Measurements from ENCODE around the gene STRA6.
"Not testable (repeated sequence)": the region's sequence is repeated elsewhere in the genome, so short reads cannot be mapped to it uniquely, and the experiment has no call there.

Gene STRA6

DNA sequence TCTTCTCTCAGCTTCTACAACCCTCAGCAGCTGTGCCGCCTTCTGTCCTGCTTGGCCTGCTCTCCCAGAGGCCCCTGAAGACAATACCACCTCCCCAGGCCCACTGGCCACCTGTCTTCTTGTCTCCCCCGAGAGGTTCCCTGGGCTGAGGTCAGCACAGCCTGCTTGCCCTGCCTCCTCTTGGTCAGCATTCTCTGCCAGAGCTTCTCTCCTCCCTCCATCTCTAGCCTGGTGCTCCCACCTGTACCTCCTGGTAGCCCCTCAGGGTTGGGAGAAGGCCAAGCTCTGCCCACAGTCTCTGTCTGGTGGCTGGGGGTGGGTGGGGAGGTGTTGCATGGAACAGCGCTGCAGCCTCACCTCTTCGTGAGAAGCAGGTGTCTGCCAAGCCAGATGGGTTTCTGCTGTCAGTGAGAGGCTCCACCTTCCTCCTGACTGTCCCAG is 34.7 kb downstream of the STRA6 start:
- DNase-seq (ENCODE audit: low spot score), result no peak
- no peak for FAIRE-seq

GRCh38 chr15:74165461-74165860 is 37.1 kb downstream of the STRA6 start:
- no peak for DNase-seq (ENCODE audit: low spot score)
- FAIRE-seq, result no peak

DNA sequence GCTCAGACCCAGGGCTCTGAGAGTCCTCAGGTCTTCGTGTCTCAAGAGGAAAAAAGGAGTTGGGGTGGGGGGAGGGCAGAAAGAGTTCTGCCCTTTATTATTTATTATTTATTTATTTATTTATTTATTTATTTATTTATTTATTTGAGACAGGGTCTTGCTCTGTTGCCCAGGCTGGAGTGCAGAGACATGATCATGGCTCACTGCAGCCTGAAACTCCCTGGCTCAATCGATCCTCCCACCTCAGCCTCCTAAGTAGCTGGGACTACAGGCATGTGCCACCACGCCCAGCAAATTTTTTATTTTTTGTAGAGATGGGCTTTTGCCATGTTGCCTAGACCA is 40.4 kb downstream of the STRA6 start:
- not testable (repeated sequence) for FAIRE-seq; DNase-seq (ENCODE audit: low spot score)

GRCh38 chr15:74160390-74160789 is 42.2 kb downstream of the STRA6 start:
- not testable (repeated sequence) for FAIRE-seq; DNase-seq (ENCODE audit: low spot score)

- FAIRE-seq, result no peak
- no peak for DNase-seq (ENCODE audit: low spot score)
Observed at GRCh38 chr15:74159773-74160172, 42.8 kb downstream of the STRA6 start.

DNA sequence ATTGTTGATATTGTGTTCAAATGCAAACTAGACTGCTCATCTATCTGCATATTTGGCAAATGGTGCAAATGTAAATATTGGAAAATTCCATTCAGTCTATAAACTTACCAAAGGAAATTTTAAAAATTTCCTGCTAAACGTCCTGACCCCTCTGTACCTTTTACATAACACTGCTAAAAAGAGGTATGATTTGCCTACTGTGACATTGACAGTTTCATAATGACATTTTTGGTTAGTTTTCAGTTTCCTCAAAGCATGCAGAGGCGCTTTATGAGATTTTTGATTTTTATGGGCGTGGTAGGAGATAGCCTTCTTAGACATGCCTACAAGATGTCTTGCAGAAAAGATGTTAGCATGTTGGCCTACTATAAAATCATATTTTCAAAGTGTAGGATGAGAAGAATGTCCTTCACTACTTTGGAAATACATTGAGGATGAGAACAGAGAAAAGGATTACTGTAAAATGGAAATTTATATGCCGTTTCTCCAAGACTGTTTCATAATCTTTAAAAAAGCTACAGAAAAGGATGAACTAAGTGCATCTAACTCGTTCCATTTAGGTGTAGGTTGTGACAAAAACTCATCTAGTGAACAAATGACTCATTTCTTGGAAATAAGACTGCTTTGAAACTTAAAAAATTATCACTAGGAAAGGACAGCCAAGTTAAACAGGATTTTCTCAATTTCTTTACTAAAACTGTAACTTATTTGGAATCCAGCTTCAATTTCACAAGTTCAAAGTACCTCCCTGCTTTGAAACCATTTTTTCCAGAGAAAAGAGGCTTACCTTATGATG is 43.5 kb downstream of the STRA6 start:
- no peak for DNase-seq (ENCODE audit: low spot score)
- no peak for FAIRE-seq

- DNase-seq (ENCODE audit: low spot score), result no peak
- FAIRE-seq, result no peak
Observed at GRCh38 chr15:74157868-74158827, 44.4 kb downstream of the STRA6 start.

DNA sequence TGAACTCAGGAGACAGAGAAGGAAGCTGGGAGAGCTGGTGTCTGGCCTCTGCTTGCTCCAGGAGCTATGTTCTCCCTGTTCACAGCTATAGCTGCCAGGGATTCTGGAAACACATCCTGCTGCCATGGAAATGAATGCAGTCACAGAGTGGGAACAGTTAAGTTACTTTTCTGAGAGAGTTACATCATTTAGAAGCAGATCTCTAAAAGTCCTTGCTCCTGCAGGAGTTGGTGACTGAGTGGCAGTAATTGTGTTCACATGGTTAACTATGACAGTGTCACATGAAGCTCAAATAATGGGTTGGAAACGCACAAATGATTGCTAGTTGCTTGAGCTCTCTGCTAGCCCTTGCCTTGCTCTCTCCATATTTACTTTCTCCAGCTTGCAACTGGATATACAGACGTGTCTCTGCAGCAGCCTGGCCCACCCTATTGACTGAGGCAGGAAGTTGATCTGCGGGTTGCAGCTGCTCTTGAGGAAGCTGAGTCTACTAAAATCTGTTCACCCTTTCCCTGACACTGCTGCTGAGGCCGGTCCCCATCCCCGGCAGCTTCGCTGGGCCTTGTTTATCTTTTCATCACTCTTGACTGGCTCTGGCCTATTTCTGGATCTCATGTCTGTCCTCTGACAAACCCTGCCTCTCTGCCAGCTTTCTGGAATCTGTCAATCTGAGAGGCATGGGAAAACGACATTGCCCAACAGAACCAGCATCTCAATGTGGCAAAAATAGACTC is 45.7 kb downstream of the STRA6 start:
- DNase-seq (ENCODE audit: low spot score) (no peak), FAIRE-seq (no peak)

DNA sequence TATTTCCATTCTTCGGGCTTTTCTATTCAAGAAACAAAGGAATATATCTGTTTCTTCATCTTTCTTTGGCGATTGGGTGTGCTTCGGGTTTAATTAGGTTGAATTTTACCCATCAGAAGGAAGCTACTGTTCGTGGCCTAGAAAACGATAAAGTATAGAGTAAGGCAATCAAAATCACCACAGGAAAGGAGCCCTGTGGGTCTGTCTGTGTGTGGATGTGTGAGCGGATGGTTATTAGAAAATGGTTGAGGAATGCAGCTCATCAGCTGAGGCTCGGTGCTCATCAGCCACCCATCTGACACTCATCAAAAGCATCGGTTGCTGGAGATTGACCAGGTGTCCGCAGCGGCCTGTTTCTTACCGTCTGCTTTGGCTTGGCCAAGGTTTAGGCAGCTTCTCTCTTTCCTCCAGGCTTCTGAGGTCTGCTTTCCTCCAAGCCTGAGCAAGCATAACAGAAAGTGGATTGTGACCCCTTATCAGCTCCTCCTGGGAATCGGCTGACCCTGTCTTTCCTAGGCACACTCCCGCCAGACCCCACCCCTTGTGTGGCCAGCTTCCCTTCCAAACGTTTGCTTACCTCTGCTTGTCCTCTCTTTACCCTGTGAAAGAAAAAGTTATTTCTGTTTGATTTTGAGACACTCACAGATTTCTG is 46.7 kb downstream of the STRA6 start:
- DNase-seq (ENCODE audit: low spot score), result no peak

GRCh38 chr15:74147051-74147450 is 55.5 kb downstream of the STRA6 start:
- DNase-seq (ENCODE audit: low spot score), result no peak
- FAIRE-seq, result no peak

More for the DNA sequence above, 46.7 kb downstream of the STRA6 start:
- FAIRE-seq, result no peak

DNA sequence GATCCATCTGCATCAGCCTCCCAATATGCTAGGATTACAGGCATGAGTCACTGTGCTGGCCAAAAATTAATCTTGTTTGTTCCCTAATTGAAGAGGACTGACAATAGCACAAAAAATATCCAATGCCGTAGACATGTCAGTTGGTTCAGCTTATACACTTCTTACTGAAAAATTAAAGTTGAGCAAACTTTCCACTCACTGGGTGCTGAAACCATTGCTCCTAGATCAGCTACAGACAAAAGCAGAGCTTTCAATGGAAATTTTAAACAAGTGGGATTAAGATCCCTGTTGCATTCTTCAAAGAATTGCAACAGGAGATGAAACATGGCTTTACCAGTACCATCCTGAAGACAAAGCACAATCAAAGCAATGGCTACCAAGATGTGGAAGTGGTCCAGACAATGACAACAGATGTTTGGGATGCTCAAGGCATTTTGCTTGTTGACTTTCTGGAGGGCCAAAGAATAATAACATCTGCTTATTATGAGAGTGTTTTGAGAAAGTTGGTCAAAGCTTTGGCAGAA is 56.2 kb downstream of the STRA6 start:
- DNase-seq (ENCODE audit: low spot score), result no peak
- FAIRE-seq, result no peak

DNA sequence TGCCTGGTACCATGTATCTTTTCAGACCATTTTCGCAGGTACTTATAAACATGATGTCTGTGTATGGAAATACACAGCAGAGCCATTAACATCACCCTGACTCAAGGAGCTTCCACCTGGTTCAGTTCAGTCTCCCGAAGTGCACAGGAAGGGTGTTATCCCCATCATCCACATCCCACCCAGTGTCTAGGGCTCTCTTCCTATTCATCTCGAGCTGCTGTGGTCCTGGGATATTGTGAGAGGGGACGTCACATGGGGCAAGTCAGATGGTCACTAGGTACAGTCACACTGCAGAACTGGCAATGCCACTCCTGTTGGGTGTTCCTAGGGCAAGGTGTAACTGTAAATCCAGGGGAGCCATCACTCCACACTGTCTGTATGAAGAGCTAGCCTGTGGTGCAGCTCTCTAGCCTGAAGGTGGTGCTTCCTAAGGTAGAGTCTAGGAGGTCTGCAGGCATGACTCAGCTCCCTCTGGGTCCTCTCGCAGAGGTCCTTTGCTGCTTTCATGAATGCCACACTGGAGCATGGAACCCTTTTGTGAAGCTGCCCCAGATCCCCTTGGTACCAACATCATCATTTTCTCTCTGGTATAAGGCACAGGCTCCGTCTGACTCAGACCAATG is 58.3 kb downstream of the STRA6 start:
- FAIRE-seq (no peak), DNase-seq (ENCODE audit: low spot score) (peak; percentile 38)

- DNase-seq (ENCODE audit: low spot score) (peak; percentile 43), FAIRE-seq (peak; percentile 46)
Observed at GRCh38 chr15:74141591-74141990, 61.0 kb downstream of the STRA6 start.

- DNase-seq (ENCODE audit: low spot score), result no peak
- FAIRE-seq, result no peak
Observed at GRCh38 chr15:74138642-74139041, 63.9 kb downstream of the STRA6 start.

- FAIRE-seq (no peak), DNase-seq (ENCODE audit: low spot score) (no peak)
Observed at GRCh38 chr15:74137537-74137894, 65.1 kb downstream of the STRA6 start.

DNA sequence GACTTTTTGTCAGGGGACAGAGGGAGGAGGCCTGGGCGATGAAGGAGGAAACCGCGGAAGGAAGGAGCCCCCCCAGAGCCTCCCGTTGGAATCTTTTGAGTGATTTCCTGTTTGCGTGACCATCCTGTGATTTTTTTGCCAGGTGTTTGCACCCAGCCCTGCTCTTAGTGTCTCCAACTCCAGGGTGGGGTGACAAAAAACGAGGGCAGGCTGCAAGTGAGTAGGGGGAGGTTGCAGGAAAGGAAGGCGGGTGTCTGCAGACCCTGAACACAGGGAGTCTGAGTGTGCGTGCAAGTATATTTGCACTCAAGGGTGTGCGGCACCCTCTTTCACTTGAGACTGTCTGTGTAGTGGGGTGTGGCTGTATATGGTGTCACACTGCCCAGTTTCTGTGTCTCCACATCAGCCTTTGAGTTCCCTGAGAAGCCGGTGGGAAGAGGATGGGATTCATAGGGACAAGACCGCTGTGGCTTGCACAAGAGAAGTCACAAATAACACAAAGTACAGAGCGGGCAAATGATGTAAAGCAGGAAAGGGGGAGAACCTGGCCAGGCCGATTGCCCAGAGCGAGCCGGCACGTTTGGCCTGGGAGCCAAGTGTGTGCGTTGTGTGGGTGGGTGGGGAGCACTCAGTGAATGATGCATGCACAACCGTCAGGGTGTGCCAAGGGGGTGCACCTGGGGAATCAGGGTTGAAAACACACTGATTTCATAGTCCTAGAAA is 65.6 kb downstream of the STRA6 start:
- DNase-seq (ENCODE audit: low spot score) (no peak), FAIRE-seq (no peak)

GRCh38 chr15:74136540-74136813 is 66.1 kb downstream of the STRA6 start:
- FAIRE-seq (no peak), DNase-seq (ENCODE audit: low spot score) (no peak)

DNA sequence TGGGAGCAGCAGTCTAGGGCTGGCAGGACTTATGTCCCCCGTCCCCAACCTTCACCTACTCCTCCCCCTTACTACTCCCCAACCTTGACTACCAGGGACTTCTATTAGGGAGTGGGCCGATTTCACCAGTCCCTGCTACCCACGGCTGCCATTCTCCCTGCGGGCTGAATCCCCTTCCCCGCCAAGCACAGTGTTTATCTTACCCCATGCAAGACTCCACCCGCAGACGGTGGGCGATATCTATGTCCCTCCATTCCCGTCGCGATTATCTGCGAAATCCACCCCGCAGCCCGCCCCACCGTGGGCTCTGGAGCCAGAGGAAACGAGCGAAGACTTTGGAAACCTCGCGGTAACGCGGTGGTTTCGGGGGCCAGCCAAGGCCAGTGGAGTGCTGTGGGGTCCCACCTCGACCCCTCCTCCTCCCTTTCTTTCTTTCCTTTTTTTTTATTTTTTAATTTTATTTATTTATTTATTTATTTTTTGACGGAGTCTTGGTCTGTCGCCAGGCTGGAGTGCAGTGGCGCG is 67.5 kb downstream of the STRA6 start:
- FAIRE-seq (no peak), DNase-seq (ENCODE audit: low spot score) (no peak)

GRCh38 chr15:74134387-74135027 is 68.1 kb downstream of the STRA6 start:
- FAIRE-seq, result no peak
- no peak for DNase-seq (ENCODE audit: low spot score)

Data from RCC 7860 (cell line).